Stimulated activated CD8-positive, alpha-beta memory T cell treated with anti-CD3 and anti-CD28 coated beads, Interleukin-12 subunit alpha, Interleukin-12 subunit beta, amount 100 ng/mL, for 4 hours (primary cell): ENCODE data around the gene CACNA2D1.

ENCODE experiments used
- DNase-seq: peaks from one replicate; pipeline ENCODE4 v3.0.0-alpha.2; 2020; ENCODE audit warnings: low read depth

CACNA2D1 gene

DNA sequence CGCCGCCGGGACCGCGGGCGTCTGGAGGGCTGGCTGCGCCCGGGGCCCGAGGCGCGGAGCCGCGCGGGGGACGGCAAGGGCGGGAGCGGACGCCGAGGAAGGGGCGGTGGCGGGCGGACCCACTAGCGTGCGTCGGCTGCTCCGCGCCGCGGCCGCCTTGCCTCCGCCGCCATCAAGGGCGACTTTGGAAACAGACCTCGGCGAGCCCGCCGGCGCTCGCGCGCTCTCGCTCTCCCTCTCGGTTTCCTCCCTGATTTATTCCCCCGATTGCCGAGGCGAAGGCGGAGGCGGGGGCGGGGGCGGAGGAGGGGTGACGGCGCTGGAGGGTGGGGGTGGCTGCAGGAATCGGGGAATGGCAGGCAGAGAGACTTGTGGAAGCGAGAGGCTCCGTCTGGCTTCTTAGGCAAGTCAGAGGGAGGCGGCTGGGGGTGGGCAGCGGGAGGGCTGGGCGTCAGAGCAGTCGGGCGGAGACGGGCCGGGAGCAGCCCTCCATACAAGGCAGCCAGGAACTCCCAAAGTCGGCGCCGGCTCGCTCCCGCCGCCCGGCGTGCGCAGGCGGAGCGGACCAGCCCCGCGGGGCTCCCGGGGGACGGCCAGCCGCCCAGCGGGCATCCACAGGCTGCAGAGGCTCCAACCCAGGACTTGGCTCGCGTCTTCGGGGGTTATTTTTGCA is at the start of gene CACNA2D1:
TSS of gene CACNA2D1 (minus strand) at position 231 of the 673 bp plus-strand sequence.
- no peak for DNase-seq

DNA sequence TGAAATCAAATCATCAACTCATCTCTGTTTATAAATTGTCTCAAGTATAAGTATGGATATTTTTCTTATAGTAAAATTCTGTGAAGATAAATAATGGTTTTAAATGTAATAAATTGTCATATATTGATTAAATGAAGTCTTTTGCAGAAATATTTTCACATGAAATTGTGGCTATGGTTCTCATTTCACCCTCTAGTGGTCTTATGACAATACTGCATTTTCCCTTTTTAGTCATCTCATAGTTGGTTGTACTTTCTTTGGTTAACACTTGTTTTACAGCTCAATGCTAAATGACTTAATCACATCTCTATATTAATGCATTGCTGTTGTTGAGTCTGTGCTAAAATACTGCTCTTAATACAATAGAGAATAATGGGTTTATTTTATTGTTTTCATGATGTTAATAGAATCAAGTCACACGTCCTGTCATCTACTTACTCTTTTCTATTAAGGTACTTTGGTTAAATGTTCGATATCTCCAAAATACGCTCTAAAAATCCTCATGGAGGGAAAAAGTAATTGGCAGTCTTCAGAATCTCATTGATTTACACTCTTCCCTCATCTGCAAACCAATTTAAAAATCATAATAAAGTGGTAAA is 38.0 kb upstream of the CACNA2D1 start:
- no peak for DNase-seq

- no peak for DNase-seq
These were observed 34.3 kb upstream of the CACNA2D1 start for GRCh38 chr7:82477733-82478515.

DNA sequence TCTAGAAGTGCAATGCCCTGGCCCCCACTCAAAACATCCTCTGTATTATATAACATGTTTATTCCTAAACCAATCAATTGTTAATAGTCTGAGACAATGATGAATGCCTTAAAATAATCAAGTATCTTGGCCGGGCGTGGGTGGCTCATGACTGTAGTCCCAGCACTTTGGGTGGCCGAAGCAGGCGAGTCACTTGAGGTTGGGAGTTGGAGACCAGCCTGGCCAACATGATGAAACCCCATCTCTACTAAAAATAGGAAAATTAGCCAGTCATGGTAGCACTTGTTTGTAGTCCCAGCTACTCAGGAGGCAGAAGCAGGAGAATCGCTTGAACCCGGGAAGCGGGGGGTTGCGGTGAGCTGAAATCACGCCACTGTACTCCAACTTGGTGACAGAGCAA is 29.4 kb upstream of the CACNA2D1 start:
- DNase-seq = no peak

DNA sequence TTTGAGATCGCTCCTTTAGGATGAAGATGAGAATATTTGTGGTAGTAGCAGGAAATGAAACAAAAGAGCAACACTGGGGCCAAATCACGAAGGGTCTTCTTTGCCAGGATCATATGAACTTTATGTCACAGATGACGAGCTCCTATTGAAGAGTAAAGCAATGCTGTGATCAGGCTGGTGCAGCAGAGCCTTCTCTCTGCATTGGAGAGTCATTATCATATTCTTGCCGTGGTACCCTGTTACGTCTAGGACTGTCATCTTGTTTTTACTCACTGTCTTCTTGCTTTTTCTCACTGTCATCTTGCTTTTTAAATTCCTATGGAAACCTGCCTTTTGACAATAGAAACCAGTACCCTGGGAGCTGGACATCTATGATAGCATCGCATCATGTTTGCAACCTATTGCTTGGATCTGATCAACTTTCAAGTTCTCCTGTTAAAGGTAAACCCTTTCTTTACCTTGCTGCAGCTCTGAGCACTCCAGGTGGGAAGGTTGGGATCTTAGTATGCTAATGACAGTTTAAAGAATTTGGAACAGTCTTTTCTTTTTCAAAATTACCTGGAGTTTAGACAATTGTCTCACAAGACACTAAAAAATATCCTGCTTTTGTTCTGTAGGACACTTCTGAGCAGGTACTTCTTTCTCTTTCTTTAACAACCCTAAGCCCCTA is 27.9 kb upstream of the CACNA2D1 start:
- no peak for DNase-seq

DNA sequence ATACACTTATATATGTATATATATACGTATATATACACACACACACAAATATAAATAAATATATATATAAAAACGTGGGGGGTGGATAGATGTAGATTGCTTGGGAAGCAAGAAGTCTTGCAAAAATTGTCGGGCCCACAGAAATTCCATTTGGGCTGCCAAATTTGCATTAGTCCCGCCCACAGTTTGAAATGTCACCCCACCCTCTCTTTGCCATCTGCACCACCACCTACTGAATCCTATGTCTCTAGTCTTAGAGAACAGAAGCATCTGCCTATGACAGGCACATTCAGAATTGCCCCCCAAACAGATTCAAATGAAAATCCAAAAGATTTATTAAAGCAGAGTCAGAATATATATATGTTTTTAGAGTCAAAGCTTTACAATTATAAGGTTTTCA is 25.6 kb upstream of the CACNA2D1 start:
- DNase-seq = no peak

GRCh38 chr7:82468435-82468834 is 24.9 kb upstream of the CACNA2D1 start:
- DNase-seq = no peak

- DNase-seq = no peak
These were observed 23.4 kb upstream of the CACNA2D1 start for GRCh38 chr7:82467020-82467419.

GRCh38 chr7:82464372-82464771 is 20.8 kb upstream of the CACNA2D1 start:
- no peak for DNase-seq

GRCh38 chr7:82455295-82455694 is 11.7 kb upstream of the CACNA2D1 start:
- DNase-seq = no peak

DNA sequence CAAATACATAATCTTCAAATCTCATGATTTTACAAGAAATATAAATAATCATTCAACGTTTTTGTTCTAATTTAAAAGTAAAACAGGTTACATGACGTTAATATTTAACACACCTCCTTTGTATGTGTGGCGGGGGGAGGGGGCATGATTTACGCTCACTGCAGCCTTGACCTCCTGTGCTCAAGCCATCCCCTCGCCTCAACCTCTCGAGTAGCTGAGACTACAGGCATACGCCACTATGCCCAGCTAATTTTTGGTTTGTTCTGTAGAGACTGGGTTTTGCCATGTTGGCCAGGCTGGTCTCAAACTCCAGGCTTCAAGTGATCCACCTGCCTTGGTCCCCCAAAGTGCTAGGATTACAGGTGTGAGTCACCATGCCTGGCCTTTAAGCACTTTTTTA is 7.2 kb upstream of the CACNA2D1 start:
- no peak for DNase-seq

DNA sequence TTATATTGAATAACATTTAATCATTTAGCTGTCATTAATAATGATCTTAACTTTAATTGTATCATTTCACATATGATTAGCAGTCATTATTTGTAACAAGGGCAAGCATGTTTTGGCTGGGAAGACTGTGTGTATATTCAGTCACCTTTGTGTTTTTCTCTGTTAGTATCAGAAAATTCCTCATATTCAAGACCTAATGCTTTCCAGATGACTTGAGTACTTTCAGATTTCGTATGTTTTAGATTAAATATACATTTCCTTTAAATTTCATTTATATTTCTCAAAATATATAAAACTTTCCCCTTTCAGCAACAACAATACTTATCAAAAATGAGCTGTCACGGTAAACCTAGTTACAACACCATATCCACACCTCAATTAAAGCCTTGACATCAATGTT is 6.3 kb upstream of the CACNA2D1 start:
- DNase-seq = no peak

- DNase-seq = no peak
These were observed 3.3 kb upstream of the CACNA2D1 start for GRCh38 chr7:82446897-82447296.

- no peak for DNase-seq
These were observed 1.7 kb upstream of the CACNA2D1 start for GRCh38 chr7:82445271-82445670.

DNA sequence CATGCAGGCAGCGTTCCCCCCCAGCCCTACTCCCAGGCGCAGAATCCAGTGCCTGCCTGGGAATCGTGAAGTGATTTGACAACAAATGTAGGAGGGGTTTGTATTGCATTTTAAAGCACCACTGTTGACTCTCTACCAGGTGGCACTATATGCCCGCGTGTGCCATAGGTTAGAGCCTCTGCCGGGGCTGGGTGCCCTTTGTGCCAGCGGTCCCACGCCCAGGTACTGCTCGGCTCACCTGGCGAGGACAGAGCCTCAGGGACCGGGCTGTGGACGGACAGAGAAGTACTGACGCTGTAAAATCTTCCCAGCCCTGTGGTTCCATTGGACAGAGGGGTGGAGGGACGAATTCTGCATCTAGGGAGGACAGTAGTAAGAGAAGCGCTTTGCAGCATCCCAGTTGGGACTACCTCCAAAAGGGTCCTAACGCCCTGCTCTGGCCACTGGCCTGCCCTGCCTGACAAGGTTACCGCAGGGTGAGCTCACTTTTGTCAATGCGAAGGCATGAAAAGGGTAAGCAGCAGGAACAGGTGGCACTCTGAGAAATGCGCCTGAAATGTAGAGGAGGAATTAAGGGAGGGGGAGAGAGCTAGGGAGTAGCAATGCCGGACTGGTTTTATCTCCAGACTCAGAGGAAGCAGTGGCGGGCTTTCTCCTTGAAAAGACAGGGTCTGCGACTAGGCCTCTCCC is 788 bp upstream of the CACNA2D1 start:
- no peak for DNase-seq

- no peak for DNase-seq
These were observed 486 bp downstream of the CACNA2D1 start for GRCh38 chr7:82443036-82443546.

DNA sequence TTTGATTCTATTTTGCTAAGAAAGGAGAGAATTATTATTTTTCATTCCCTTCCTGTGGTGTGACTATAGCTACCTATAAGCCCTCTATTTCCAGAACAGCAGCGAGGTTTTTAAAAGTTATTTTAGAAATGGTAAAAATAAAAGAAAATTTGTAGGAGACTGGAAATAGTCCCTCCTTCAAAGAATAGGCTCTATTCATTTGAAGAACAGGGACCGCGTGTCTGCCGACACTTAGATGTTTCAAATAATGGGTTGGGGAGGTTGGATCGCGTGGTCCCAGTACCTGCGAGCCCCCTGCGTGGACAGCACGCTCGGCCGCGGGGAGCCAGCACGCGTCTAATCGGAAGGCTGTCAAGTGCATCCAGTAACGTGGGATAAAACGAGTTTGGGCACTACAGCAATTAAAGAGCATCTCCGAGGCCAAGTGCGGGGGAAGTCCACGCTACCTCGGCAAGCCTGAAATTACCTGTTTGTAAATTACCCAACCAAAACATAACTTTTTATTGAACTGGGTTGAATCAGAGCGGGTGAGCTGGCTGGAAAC is 1.0 kb downstream of the CACNA2D1 start:
- no peak for DNase-seq

- no peak for DNase-seq
These were observed 1.7 kb downstream of the CACNA2D1 start for GRCh38 chr7:82441669-82442478.

GRCh38 chr7:82438521-82438920 is 5.1 kb downstream of the CACNA2D1 start:
- no peak for DNase-seq

- DNase-seq = no peak
These were observed 7.8 kb downstream of the CACNA2D1 start for GRCh38 chr7:82435769-82436168.
